SJSA1 (cell line): ENCODE results near the gene QSOX1. TPM values are rescaled to one million over a fixed set of nuclear protein-coding genes. Genes with fewer than 3 reads are reported as not detected.
A peak's percentile ranks its signal among the peaks of the same experiment; 100 is the strongest.

ENCODE experiments used
- DNase-seq, 2 experiments: peaks; one replicate each; pipeline ENCODE4 v3.0.0-alpha.2; 2015 to 2020; ENCODE audit warnings: low spot score in 2 of 2, low read depth in 1 of 2
- H3K27ac ChIP-seq: fragments of 250-450 bp; sonication (Bioruptor Pico); 2 replicates; pipeline ENCODE4 v1.5.1; 2020; ENCODE audit warnings: mild to moderate bottlenecking, moderate library complexity
- H3K27me3 ChIP-seq: fragments of 250-450 bp; sonication (Bioruptor Pico); replicated peaks from 2 replicates; pipeline ENCODE4 v1.5.1; 2020; ENCODE audit warnings: mild to moderate bottlenecking, moderate library complexity
- H3K36me3 ChIP-seq: fragments of 250-450 bp; sonication (Bioruptor Pico); 2 replicates; pipeline ENCODE4 v1.5.1; 2020; ENCODE audit warnings: mild to moderate bottlenecking
- H3K4me1 ChIP-seq: fragments of 250-450 bp; sonication (Bioruptor Pico); replicated peaks from 2 replicates; pipeline ENCODE4 v1.6.1; 2021; ENCODE audit warnings: mild to moderate bottlenecking
- H3K4me3 ChIP-seq: fragments of 250-450 bp; sonication (Bioruptor Pico); 2 replicates; pipeline ENCODE4 v1.5.1; 2020; ENCODE audit warnings: mild to moderate bottlenecking
- H3K9me3 ChIP-seq: fragments of 250-450 bp; sonication (Bioruptor Pico); replicated peaks from 2 replicates; pipeline ENCODE4 v1.5.1; 2020; ENCODE audit warnings: mild to moderate bottlenecking
- total RNA-seq: library from RNA; depleted of rRNA; stranded (reverse); fragments of >200 nt; shearing (Covaris generic); gene quantifications from 2 replicates; pipeline ENCODE4 v1.2.3, GENCODE V29; 2014

The QSOX1 gene
- total RNA-seq, 1 experiment from 2014 or later, result 163 TPM

- DNase-seq, result no peak
- no peak overlapping the region for H3K27ac ChIP-seq
- H3K4me3 ChIP-seq, result no peak overlapping the region
- no peaks in the 10 kb centered on the region for H3K4me1 ChIP-seq
- no peaks in the 10 kb centered on the region for H3K9me3 ChIP-seq
- peaks cover 30% of the 10 kb centered on the region for H3K36me3 ChIP-seq
- H3K27me3 ChIP-seq, result no peaks in the 10 kb centered on the region
Measured at GRCh38 chr1:180182643-180183311, 28.1 kb downstream of the QSOX1 start.

- peaks cover 31% of the 10 kb centered on the region for H3K36me3 ChIP-seq
Measured at GRCh38 chr1:180183426-180183825, 28.8 kb downstream of the QSOX1 start.

GRCh38 chr1:180184041-180184440 is 29.4 kb downstream of the QSOX1 start:
- DNase-seq, result no peak
- Histone ChIP-seq H3K27me3 (no peaks in the 10 kb centered on the region), H3K4me1 (no peaks in the 10 kb centered on the region), H3K36me3 (peaks cover 37% of the 10 kb centered on the region), H3K9me3 (no peaks in the 10 kb centered on the region), H3K4me3 (no peak overlapping the region), H3K27ac (no peak overlapping the region)

More at GRCh38 chr1:180183426-180183825, 28.8 kb downstream of the QSOX1 start:
- no peak overlapping the region for H3K27ac ChIP-seq
- DNase-seq, result no peak
- H3K27me3 ChIP-seq, result no peaks in the 10 kb centered on the region
- H3K9me3 ChIP-seq, result no peaks in the 10 kb centered on the region
- no peaks in the 10 kb centered on the region for H3K4me1 ChIP-seq
- no peak overlapping the region for H3K4me3 ChIP-seq

GRCh38 chr1:180185281-180185680 is 30.6 kb downstream of the QSOX1 start:
- Histone ChIP-seq H3K36me3 (peaks cover 46% of the 10 kb centered on the region), H3K4me1 (no peaks in the 10 kb centered on the region), H3K27ac (no peak overlapping the region), H3K9me3 (no peaks in the 10 kb centered on the region), H3K27me3 (no peaks in the 10 kb centered on the region), H3K4me3 (no peak overlapping the region)
- no peak for DNase-seq

GRCh38 chr1:180185971-180186645 is 31.4 kb downstream of the QSOX1 start:
- Histone ChIP-seq H3K4me1 (no peaks in the 10 kb centered on the region), H3K9me3 (no peaks in the 10 kb centered on the region), H3K27ac (no peak overlapping the region), H3K27me3 (no peaks in the 10 kb centered on the region), H3K36me3 (peaks cover 54% of the 10 kb centered on the region), H3K4me3 (no peak overlapping the region)
- no peak for DNase-seq

GRCh38 chr1:180186831-180187230 is 32.2 kb downstream of the QSOX1 start:
- Histone ChIP-seq H3K9me3 (no peaks in the 10 kb centered on the region), H3K4me1 (no peaks in the 10 kb centered on the region), H3K4me3 (no peak overlapping the region), H3K27me3 (no peaks in the 10 kb centered on the region), H3K36me3 (peaks cover 54% of the 10 kb centered on the region), H3K27ac (no peak overlapping the region)
- no peak for DNase-seq

GRCh38 chr1:180187626-180188025 is 33.0 kb downstream of the QSOX1 start:
- peaks cover 49% of the 10 kb centered on the region for H3K36me3 ChIP-seq
- DNase-seq, result no peak
- no peak overlapping the region for H3K4me3 ChIP-seq
- H3K9me3 ChIP-seq, result no peaks in the 10 kb centered on the region
- no peak overlapping the region for H3K27ac ChIP-seq
- H3K27me3 ChIP-seq, result no peaks in the 10 kb centered on the region
- no peaks in the 10 kb centered on the region for H3K4me1 ChIP-seq

GRCh38 chr1:180188091-180188506 is 33.4 kb downstream of the QSOX1 start:
- DNase-seq, result peak; percentile 60 to 79
- no peak overlapping the region for H3K27ac ChIP-seq
- H3K36me3 ChIP-seq, result peaks cover 48% of the 10 kb centered on the region
- H3K4me1 ChIP-seq, result no peaks in the 10 kb centered on the region
- H3K4me3 ChIP-seq, result no peak overlapping the region
- H3K27me3 ChIP-seq, result no peaks in the 10 kb centered on the region
- no peaks in the 10 kb centered on the region for H3K9me3 ChIP-seq

- Histone ChIP-seq H3K9me3 (no peaks in the 10 kb centered on the region), H3K27me3 (no peaks in the 10 kb centered on the region), H3K4me3 (no peak overlapping the region), H3K36me3 (peaks cover 48% of the 10 kb centered on the region), H3K4me1 (no peaks in the 10 kb centered on the region), H3K27ac (no peak overlapping the region)
- DNase-seq, result no peak
Measured at GRCh38 chr1:180188684-180189175, 34.1 kb downstream of the QSOX1 start.

- no peaks in the 10 kb centered on the region for H3K4me1 ChIP-seq
- H3K4me3 ChIP-seq, result no peak overlapping the region
- H3K36me3 ChIP-seq, result peaks cover 41% of the 10 kb centered on the region
- H3K27me3 ChIP-seq, result no peaks in the 10 kb centered on the region
- no peaks in the 10 kb centered on the region for H3K9me3 ChIP-seq
- no peak for DNase-seq
- no peak overlapping the region for H3K27ac ChIP-seq
Measured at GRCh38 chr1:180190091-180190490, 35.4 kb downstream of the QSOX1 start.

- DNase-seq, result no peak
- Histone ChIP-seq H3K4me1 (no peaks in the 10 kb centered on the region), H3K36me3 (peaks cover 40% of the 10 kb centered on the region), H3K27me3 (no peaks in the 10 kb centered on the region), H3K9me3 (no peaks in the 10 kb centered on the region), H3K27ac (no peak overlapping the region), H3K4me3 (no peak overlapping the region)
Measured at GRCh38 chr1:180192172-180192571, 37.5 kb downstream of the QSOX1 start.

GRCh38 chr1:180193141-180194047 is 38.7 kb downstream of the QSOX1 start:
- Histone ChIP-seq H3K4me1 (no peaks in the 10 kb centered on the region), H3K9me3 (no peaks in the 10 kb centered on the region), H3K4me3 (no peak overlapping the region), H3K27me3 (no peaks in the 10 kb centered on the region), H3K27ac (no peak overlapping the region), H3K36me3 (peaks cover 40% of the 10 kb centered on the region)
- no peak for DNase-seq

- no peak overlapping the region for H3K4me3 ChIP-seq
- no peaks in the 10 kb centered on the region for H3K27me3 ChIP-seq
- no peaks in the 10 kb centered on the region for H3K9me3 ChIP-seq
- H3K36me3 ChIP-seq, result peaks cover 33% of the 10 kb centered on the region
- H3K4me1 ChIP-seq, result no peaks in the 10 kb centered on the region
- no peak for DNase-seq
- no peak overlapping the region for H3K27ac ChIP-seq
Measured at GRCh38 chr1:180194048-180194425, 39.4 kb downstream of the QSOX1 start.
